Cardiac muscle cell (in vitro differentiated cells and primary cell): ENCODE measurements around the gene ALDH16A1. TPM values are rescaled to one million over a fixed set of nuclear protein-coding genes. Genes with fewer than 3 reads are reported as not detected.

ENCODE experiments used
- DNase-seq, 2 donors: peaks; one replicate each; pipeline versions ENCODE4 v3.0.0 to v3.0.0-alpha.2; 2010 to 2017; ENCODE audit warnings: low read depth in 1 of 2, low spot score in 1 of 2
- H3K27ac ChIP-seq: fragments of 200-600 bp; sonication (generic); 2 replicates; pipeline ENCODE4 v1.5.1; 2016
- H3K27me3 ChIP-seq: fragments of 200-600 bp; sonication (generic); 2 replicates; pipeline ENCODE4 v1.6.0; 2016; ENCODE audit warnings: control low read depth
- H3K36me3 ChIP-seq: fragments of 200-600 bp; sonication (generic); 2 replicates; pipeline ENCODE4 v1.5.1; 2016; ENCODE audit warnings: control low read depth
- H3K4me1 ChIP-seq: fragments of 200-600 bp; sonication (generic); 2 replicates; pipeline ENCODE4 v1.8.1; 2017; ENCODE audit warnings: low read depth, mild to moderate bottlenecking, mixed run types
- H3K4me3 ChIP-seq: fragments of 200-600 bp; sonication (generic); 2 replicates; pipeline ENCODE4 v1.5.1; 2016; ENCODE audit warnings: mild to moderate bottlenecking
- H3K9me3 ChIP-seq: fragments of 200-600 bp; sonication (generic); 2 replicates; pipeline ENCODE4 v1.5.1; 2017; ENCODE audit warnings: low read depth, mild to moderate bottlenecking, control low read depth
- polyA plus RNA-seq: library from polyadenylated mRNA; unstranded; fragments of >200 nt; fragmentation: Nextera tagmentation; extraction: Ambion mirVana; gene quantifications from 2 replicates; pipeline ENCODE4 v1.2.1, GENCODE V29; 2016
- total RNA-seq: library from RNA; depleted of rRNA; stranded (reverse); fragments of >200 nt; gene quantifications from 2 replicates; pipeline ENCODE4 v1.2.3, GENCODE V29; 2016
- TF ChIP-seq, protein P1 (sequence below): IDR thresholded peaks from 2 replicates; pipeline ENCODE4 v1.5.1; 2012; ENCODE audit warnings: low read depth, mild to moderate bottlenecking, low read length

ALDH16A1 gene
- total and polyA plus RNA-seq, 2 experiments from 2014 or later: 37.3 to 46.4 TPM

DNA sequence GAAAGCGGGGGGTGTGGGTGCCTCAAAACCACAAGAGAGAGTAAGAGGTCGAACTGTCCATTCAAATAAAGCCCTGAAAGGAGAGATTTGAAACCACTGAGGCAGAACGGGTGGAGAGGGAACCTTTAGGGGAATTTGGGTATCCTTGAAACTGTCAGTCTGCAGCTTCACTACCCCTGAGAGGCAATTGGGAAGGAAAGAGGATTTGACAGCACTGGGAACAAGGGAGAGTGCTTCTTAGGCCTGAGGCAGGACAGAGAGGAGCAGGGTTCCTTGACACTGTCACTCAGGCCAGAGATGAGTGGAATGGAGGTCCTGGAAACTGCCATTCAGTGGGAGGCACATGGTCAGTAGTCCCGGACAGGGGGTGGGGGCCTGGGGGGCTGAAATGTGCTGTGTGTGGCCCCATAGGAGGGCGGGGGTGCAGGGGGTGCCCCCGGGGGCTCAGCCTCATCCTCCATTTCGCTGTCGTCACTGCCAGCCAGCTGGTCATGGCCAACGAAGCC lies 22.8 kb upstream of the ALDH16A1 start:
- no peak for DNase-seq
- no peak overlapping the region for H3K27ac ChIP-seq
- peaks cover 64% of the 10 kb centered on the region for H3K27me3 ChIP-seq
- H3K4me3 ChIP-seq: no peak overlapping the region
- TF ChIP-seq, protein P1, sequence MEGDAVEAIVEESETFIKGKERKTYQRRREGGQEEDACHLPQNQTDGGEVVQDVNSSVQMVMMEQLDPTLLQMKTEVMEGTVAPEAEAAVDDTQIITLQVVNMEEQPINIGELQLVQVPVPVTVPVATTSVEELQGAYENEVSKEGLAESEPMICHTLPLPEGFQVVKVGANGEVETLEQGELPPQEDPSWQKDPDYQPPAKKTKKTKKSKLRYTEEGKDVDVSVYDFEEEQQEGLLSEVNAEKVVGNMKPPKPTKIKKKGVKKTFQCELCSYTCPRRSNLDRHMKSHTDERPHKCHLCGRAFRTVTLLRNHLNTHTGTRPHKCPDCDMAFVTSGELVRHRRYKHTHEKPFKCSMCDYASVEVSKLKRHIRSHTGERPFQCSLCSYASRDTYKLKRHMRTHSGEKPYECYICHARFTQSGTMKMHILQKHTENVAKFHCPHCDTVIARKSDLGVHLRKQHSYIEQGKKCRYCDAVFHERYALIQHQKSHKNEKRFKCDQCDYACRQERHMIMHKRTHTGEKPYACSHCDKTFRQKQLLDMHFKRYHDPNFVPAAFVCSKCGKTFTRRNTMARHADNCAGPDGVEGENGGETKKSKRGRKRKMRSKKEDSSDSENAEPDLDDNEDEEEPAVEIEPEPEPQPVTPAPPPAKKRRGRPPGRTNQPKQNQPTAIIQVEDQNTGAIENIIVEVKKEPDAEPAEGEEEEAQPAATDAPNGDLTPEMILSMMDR: no peak
- no peaks in the 10 kb centered on the region for H3K36me3 ChIP-seq
- no peaks in the 10 kb centered on the region for H3K9me3 ChIP-seq
- H3K4me1 ChIP-seq: peaks cover 5% of the 10 kb centered on the region

DNA sequence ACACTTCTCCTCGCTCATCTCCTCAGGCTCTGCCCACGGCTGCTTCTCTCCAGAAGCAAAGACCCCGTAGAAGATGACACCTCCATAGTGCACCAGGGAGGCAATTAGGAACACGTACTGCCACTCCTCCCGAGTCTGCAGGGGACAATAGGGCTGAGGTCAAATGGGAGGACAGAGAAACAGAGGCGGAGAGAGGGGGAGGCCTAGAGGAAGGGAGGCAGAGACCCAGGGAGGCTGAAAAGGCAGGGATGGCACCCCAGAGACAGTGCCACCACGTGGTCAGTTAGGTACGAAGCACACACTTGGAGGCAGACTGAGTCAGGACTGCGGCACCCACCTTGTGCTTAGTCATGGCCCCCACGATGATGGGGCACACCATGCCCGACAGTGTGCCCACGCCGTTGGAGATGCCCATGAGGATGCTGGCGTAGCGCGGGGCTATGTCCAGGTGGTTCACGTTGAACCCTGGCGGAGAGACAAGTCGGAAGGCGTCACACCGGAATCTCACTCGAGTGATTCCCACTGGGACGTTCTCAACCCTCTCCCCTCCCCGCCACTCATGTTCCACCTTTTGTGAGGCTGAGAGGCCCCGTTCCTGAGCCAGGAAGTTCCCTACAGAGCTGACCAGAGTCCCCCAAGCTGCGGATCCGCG lies 22.2 kb upstream of the ALDH16A1 start:
- Histone ChIP-seq H3K27ac (no peak overlapping the region), H3K4me3 (no peak overlapping the region), H3K27me3 (peaks cover 61% of the 10 kb centered on the region), H3K36me3 (no peaks in the 10 kb centered on the region), H3K4me1 (peaks cover 5% of the 10 kb centered on the region), H3K9me3 (no peaks in the 10 kb centered on the region)
- TF ChIP-seq, protein P1: peak; percentile 25
- no peak for DNase-seq

DNA sequence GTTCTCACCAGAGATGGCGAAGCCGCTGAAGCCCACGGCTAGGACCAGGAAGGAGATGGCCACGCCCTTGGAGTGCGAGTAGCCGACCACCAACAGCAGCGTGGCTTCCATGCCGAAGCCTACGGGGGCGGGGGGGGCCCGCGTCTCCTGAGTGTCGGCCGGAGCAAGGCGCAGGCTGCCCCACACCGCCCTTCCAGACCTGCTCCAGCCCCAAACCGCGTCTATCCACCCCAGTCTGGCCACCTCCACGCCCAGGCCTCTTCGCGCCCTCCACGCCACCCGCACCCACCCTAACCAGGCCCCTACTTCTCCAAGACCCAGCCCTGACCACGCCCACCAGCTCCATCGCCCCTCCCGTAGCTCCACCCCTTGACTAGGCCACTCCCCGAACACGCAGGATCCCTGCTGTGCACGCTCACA lies 21.7 kb upstream of the ALDH16A1 start:
- DNase-seq: no peak
- H3K27me3 ChIP-seq: peaks cover 62% of the 10 kb centered on the region
- peaks cover 5% of the 10 kb centered on the region for H3K4me1 ChIP-seq
- no peaks in the 10 kb centered on the region for H3K36me3 ChIP-seq
- H3K4me3 ChIP-seq: no peak overlapping the region
- TF ChIP-seq, protein P1: no peak
- no peak overlapping the region for H3K27ac ChIP-seq
- no peaks in the 10 kb centered on the region for H3K9me3 ChIP-seq

DNA sequence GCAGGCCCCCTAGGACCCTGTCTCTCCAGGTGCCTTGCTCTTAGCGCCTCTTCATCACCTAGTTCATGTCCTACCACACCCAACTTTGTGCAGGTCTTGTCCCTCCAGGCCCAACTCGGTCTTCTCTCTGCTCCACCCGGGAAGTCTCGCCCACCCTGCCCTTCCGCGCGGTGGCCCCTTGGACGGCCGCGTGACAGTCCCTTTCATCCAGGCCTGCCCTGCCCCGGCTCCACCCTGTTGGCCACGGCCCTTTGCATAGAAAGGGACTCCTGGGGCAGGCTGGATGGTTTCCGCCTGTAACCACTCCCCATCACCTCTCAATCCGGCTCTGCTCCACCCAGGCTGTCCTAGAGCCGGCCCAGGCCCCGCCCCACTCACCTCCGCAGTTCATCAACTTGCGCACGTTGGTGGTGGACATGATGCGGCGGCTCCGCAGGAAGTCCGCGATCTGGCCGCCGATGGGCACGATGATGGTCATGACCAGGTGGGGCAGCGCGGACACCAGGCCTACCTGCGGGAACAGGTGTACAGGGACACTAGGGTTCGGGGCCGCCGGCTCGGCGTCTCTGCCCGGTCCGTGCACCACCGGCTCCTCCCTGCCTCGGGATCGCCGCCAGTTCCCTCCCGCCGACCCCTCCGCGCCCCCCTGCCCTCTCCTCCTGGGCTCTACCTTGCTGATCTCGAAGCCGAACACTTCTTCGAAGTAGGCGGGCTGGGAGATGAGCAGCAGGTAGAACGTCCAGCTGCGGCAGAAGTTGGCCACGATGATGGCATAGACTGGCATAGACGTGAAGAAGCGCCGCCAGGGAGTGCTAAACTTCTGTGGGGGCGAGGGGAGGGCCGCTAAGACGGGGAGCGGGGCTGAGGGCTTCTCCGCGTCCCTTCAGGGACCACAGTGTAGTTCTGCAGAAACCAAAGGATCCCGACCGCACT lies 20.6 kb upstream of the ALDH16A1 start:
- H3K9me3 ChIP-seq: no peaks in the 10 kb centered on the region
- TF ChIP-seq, protein P1: no peak
- H3K27ac ChIP-seq: no peak overlapping the region
- H3K4me1 ChIP-seq: peaks cover 5% of the 10 kb centered on the region
- no peak overlapping the region for H3K4me3 ChIP-seq
- no peaks in the 10 kb centered on the region for H3K36me3 ChIP-seq
- peaks cover 62% of the 10 kb centered on the region for H3K27me3 ChIP-seq
- no peak for DNase-seq

DNA sequence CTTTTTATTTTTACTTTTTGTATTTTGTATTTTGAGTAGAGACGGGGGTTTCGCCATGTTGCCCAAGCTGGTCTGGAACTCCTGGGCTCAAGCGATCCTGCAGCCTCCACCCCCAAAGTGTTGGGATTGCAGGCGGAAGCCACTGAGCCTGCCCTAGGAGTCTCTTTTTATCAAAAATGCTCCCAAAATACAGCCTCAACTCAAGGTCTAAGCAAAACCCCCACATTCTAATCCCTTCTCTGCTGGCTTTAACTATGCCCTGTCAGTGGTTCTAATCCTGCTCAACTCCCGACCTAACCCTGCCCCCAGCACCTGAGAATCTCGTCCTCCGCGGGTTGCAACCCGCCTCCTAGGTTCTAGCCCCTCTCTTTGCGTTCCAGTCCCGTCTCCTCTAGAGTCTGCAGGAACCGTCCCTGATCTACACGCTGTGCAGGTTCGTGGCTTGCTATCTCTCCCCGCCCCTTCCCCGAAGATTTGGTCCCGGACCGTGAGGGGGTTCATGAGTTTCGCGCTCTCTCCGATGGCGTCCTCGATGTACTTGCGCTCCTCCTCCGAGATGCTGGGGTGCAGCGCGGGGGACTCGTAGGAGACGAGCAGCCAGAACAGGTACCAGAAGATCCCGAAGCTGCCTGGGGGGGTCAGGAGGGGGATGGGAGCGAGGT lies 19.7 kb upstream of the ALDH16A1 start:
- peaks cover 62% of the 10 kb centered on the region for H3K27me3 ChIP-seq
- TF ChIP-seq, protein P1: no peak
- H3K4me1 ChIP-seq: no peaks in the 10 kb centered on the region
- no peaks in the 10 kb centered on the region for H3K9me3 ChIP-seq
- DNase-seq: no peak
- no peak overlapping the region for H3K4me3 ChIP-seq
- no peak overlapping the region for H3K27ac ChIP-seq
- H3K36me3 ChIP-seq: no peaks in the 10 kb centered on the region
